Chondrocyte (in vitro differentiated cells): ENCODE measurements around the gene RIMBP2. TPM values are rescaled to one million over a fixed set of nuclear protein-coding genes. Genes with fewer than 3 reads are reported as not detected.

Source experiments
- DNase-seq: peaks from one replicate; pipeline ENCODE4 v3.0.0; 2021; ENCODE audit warnings: mixed read lengths, low spot score
- H3K27ac Mint-ChIP-seq: one replicate; pipeline ENCODE4 v1.8.0; 2021; ENCODE audit warnings: mild to moderate bottlenecking, moderate library complexity, mixed read lengths; ENCODE audit not compliant: unreplicated experiment
- H3K27me3 Mint-ChIP-seq: 2 replicates; pipeline ENCODE4 v1.8.0; 2021; ENCODE audit warnings: low read depth, mixed read lengths
- H3K36me3 Mint-ChIP-seq: 2 replicates; pipeline ENCODE4 v1.8.0; 2021; ENCODE audit warnings: low read depth, mixed read lengths
- H3K4me1 Mint-ChIP-seq: 2 replicates; pipeline ENCODE4 v1.8.0; 2021; ENCODE audit warnings: low read depth, mild to moderate bottlenecking, mixed read lengths
- H3K4me3 Mint-ChIP-seq: one replicate; pipeline ENCODE4 v1.8.0; 2021; ENCODE audit warnings: mild to moderate bottlenecking, moderate library complexity, mixed read lengths; ENCODE audit not compliant: unreplicated experiment
- H3K9me3 Mint-ChIP-seq: 2 replicates; pipeline ENCODE4 v1.8.0; 2021; ENCODE audit warnings: low read depth, mixed read lengths
- total RNA-seq: library from RNA; stranded (reverse); gene quantifications from 3 replicates; pipeline ENCODE4 v1.2.1, GENCODE V29; 2021
- TF ChIP-seq, protein P1 (sequence below): fragments of 200-600 bp; sonication (generic); IDR thresholded peaks from 2 replicates; pipeline ENCODE4 v1.5.0; 2021; ENCODE audit warnings: antibody characterized with exemption, mild to moderate bottlenecking, moderate library complexity

Gene RIMBP2
- total RNA-seq, 1 donor from 2014 or later: 0.30 TPM

DNA sequence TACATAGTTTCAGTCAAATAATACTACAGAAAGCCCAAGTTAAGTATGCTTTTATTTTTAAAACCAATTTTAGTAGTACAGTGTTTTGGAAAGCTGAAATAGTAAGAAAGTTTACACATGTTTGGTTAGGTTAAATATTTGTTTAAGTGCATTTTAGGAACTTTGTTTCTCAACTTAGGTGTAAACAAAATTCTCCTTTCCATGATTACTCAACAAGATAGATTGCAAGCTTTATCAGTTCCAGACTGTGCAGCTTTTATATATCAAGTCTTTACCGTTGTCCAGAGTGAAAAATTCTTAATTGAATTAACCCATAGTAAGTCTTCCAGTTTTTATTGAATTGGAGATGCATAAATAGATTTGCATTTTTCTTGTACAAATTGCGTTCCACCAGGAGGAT is 333.3 kb downstream of the RIMBP2 start:
- Mint-ChIP-seq H3K4me1 (no peaks in the 10 kb centered on the region), H3K36me3 (no peaks in the 10 kb centered on the region), H3K27me3 (peaks cover 8% of the 10 kb centered on the region), H3K9me3 (peaks cover 6% of the 10 kb centered on the region), H3K27ac (no peak overlapping the region), H3K4me3 (no peak overlapping the region)
- DNase-seq: no peak
- TF ChIP-seq, protein P1, sequence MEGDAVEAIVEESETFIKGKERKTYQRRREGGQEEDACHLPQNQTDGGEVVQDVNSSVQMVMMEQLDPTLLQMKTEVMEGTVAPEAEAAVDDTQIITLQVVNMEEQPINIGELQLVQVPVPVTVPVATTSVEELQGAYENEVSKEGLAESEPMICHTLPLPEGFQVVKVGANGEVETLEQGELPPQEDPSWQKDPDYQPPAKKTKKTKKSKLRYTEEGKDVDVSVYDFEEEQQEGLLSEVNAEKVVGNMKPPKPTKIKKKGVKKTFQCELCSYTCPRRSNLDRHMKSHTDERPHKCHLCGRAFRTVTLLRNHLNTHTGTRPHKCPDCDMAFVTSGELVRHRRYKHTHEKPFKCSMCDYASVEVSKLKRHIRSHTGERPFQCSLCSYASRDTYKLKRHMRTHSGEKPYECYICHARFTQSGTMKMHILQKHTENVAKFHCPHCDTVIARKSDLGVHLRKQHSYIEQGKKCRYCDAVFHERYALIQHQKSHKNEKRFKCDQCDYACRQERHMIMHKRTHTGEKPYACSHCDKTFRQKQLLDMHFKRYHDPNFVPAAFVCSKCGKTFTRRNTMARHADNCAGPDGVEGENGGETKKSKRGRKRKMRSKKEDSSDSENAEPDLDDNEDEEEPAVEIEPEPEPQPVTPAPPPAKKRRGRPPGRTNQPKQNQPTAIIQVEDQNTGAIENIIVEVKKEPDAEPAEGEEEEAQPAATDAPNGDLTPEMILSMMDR: no peak

GRCh38 chr12:130375296-130376287 is 340.5 kb downstream of the RIMBP2 start:
- DNase-seq: no peak
- Mint-ChIP-seq H3K4me1 (no peaks in the 10 kb centered on the region), H3K27me3 (peaks cover 7% of the 10 kb centered on the region), H3K4me3 (no peak overlapping the region), H3K9me3 (no peaks in the 10 kb centered on the region), H3K27ac (no peak overlapping the region), H3K36me3 (no peaks in the 10 kb centered on the region)
- TF ChIP-seq, protein P1: no peak

GRCh38 chr12:130374083-130374482 is 342.0 kb downstream of the RIMBP2 start:
- Mint-ChIP-seq H3K9me3 (no peaks in the 10 kb centered on the region), H3K4me3 (no peak overlapping the region), H3K27me3 (peaks cover 10% of the 10 kb centered on the region), H3K27ac (no peak overlapping the region), H3K4me1 (no peaks in the 10 kb centered on the region), H3K36me3 (no peaks in the 10 kb centered on the region)
- DNase-seq: no peak
- TF ChIP-seq, protein P1: no peak

DNA sequence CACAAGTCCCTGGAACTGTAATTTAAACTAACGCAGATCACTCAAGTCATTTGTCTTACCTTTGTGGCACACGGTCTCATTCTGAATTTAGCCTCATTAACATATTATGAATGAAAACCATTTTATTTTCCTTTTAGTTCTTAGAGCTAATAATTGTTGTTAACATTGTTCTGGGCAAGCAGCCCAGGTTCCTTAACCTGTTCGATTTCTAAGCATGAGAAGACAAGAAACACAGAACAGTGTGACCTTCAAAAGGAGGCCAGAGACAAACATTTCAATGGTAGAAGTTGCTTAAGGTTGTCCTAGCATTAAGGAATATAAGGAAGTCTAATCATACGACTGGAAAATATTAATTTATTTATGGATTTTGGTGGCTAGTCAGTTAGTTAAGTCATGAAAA is 343.2 kb downstream of the RIMBP2 start:
- no peaks in the 10 kb centered on the region for H3K36me3 Mint-ChIP-seq
- TF ChIP-seq, protein P1: no peak
- H3K4me3 Mint-ChIP-seq: no peak overlapping the region
- no peaks in the 10 kb centered on the region for H3K4me1 Mint-ChIP-seq
- DNase-seq: no peak
- H3K9me3 Mint-ChIP-seq: no peaks in the 10 kb centered on the region
- peaks cover 10% of the 10 kb centered on the region for H3K27me3 Mint-ChIP-seq
- no peak overlapping the region for H3K27ac Mint-ChIP-seq

- no peak overlapping the region for H3K27ac Mint-ChIP-seq
- H3K9me3 Mint-ChIP-seq: no peaks in the 10 kb centered on the region
- DNase-seq: no peak
- no peaks in the 10 kb centered on the region for H3K36me3 Mint-ChIP-seq
- no peaks in the 10 kb centered on the region for H3K4me1 Mint-ChIP-seq
- H3K4me3 Mint-ChIP-seq: no peak overlapping the region
- TF ChIP-seq, protein P1: no peak
- peaks cover 10% of the 10 kb centered on the region for H3K27me3 Mint-ChIP-seq
These were observed 344.8 kb downstream of the RIMBP2 start for GRCh38 chr12:130371296-130371695.
